Trophoblast cell (in vitro differentiated cells and primary cell): ENCODE results near the gene POLR1G.

Source experiments
- DNase-seq, 2 donors: peaks; one replicate each; pipeline ENCODE4 v3.0.0-alpha.2; 2016
- H2AFZ ChIP-seq: 2 replicates; pipeline ENCODE4 v1.6.1; 2013; ENCODE audit warnings: low read length, moderate library complexity, mild to moderate bottlenecking; ENCODE audit not compliant: insufficient read depth, poor library complexity
- H2AK5ac ChIP-seq: 2 replicates; pipeline ENCODE4 v1.6.1; 2013; ENCODE audit warnings: mild to moderate bottlenecking, low read length
- H2BK120ac ChIP-seq: 2 replicates; pipeline ENCODE4 v1.6.1; 2013; ENCODE audit warnings: low read length, mild to moderate bottlenecking, moderate library complexity; ENCODE audit not compliant: insufficient read depth, poor library complexity
- H2BK12ac ChIP-seq: 2 replicates; pipeline ENCODE4 v1.6.1; 2013; ENCODE audit warnings: mild to moderate bottlenecking, low read length, moderate library complexity
- H2BK5ac ChIP-seq: 2 replicates; pipeline ENCODE4 v1.6.1; 2013; ENCODE audit warnings: low read length, low read depth, moderate library complexity, mild to moderate bottlenecking; ENCODE audit not compliant: poor library complexity
- H3K14ac ChIP-seq: 2 replicates; pipeline ENCODE4 v1.6.1; 2013; ENCODE audit warnings: mild to moderate bottlenecking, low read length
- H3K18ac ChIP-seq: 2 replicates; pipeline ENCODE4 v1.6.1; 2013; ENCODE audit warnings: mild to moderate bottlenecking, low read length
- H3K23ac ChIP-seq: 2 replicates; pipeline ENCODE4 v1.6.1; 2013; ENCODE audit warnings: low read length
- H3K27ac ChIP-seq: 2 replicates; pipeline ENCODE4 v1.5.1; 2013; ENCODE audit warnings: low read depth, mild to moderate bottlenecking, inconsistent platforms, low read length, moderate library complexity
- H3K27me3 ChIP-seq: 2 replicates; pipeline ENCODE4 v1.6.1; 2013; ENCODE audit warnings: inconsistent platforms, mild to moderate bottlenecking, low read length, moderate library complexity; ENCODE audit not compliant: insufficient read depth
- H3K36me3 ChIP-seq, 2 experiments: 1 replicate in 1 of 2; 2 replicates in 1 of 2; pipeline ENCODE4 v1.6.1; 2013; ENCODE audit warnings: low read length in 2 of 2, mild to moderate bottlenecking in 2 of 2, moderate library complexity in 1 of 2; ENCODE audit not compliant: insufficient read depth in 2 of 2, control insufficient read depth in 1 of 2
- H3K4ac ChIP-seq: 2 replicates; pipeline ENCODE4 v1.6.1; 2013; ENCODE audit warnings: low read depth, mild to moderate bottlenecking, low read length, moderate library complexity
- H3K4me1 ChIP-seq, 2 experiments: 1 replicate in 1 of 2; 2 replicates in 1 of 2; pipeline ENCODE4 v1.6.1; 2013; ENCODE audit warnings: low read length in 2 of 2, mild to moderate bottlenecking in 2 of 2, moderate library complexity in 1 of 2; ENCODE audit not compliant: insufficient read depth in 2 of 2, control insufficient read depth in 1 of 2
- H3K4me2 ChIP-seq: 2 replicates; pipeline ENCODE4 v1.6.1; 2013; ENCODE audit warnings: inconsistent platforms, mild to moderate bottlenecking, low read length, moderate library complexity
- H3K4me3 ChIP-seq: 2 replicates; pipeline ENCODE4 v1.5.1; 2013; ENCODE audit warnings: mild to moderate bottlenecking, low read depth, low read length, inconsistent platforms
- H3K79me1 ChIP-seq: one replicate; pipeline ENCODE4 v1.6.1; 2013; ENCODE audit warnings: low read length
- H3K79me2 ChIP-seq: 2 replicates; pipeline ENCODE4 v1.6.1; 2013; ENCODE audit warnings: low read length, mild to moderate bottlenecking; ENCODE audit not compliant: control insufficient read depth, insufficient read depth, poor library complexity
- H3K9ac ChIP-seq: 2 replicates; pipeline ENCODE4 v1.6.1; 2013; ENCODE audit warnings: mild to moderate bottlenecking, low read length
- H3K9me3 ChIP-seq: 2 replicates; pipeline ENCODE4 v1.6.1; 2013; ENCODE audit warnings: low read depth, mild to moderate bottlenecking, control low read depth, inconsistent platforms, low read length; ENCODE audit not compliant: insufficient read depth
- H4K12ac ChIP-seq: 2 replicates; pipeline ENCODE4 v1.6.1; 2013; ENCODE audit warnings: low read depth, mild to moderate bottlenecking, low read length, moderate library complexity
- H4K8ac ChIP-seq: 2 replicates; pipeline ENCODE4 v1.6.1; 2013; ENCODE audit warnings: low read depth, mild to moderate bottlenecking, low read length, moderate library complexity
- H4K91ac ChIP-seq: one replicate; pipeline ENCODE4 v1.6.1; 2013; ENCODE audit warnings: low read depth, mild to moderate bottlenecking, low read length, moderate library complexity
- WGBS: extraction: QIAGEN DNeasy Blood & Tissue Kit; methylation state at CpG from one replicate; pipeline ENCODE4 v1.1.7; 2013; ENCODE audit warnings: missing lambda C conversion rate; ENCODE audit not compliant: insufficient read length, insufficient coverage; ENCODE audit errors: extremely low coverage; 5-methylcytosine and 5-hydroxymethylcytosine counted together

POLR1G gene

DNA sequence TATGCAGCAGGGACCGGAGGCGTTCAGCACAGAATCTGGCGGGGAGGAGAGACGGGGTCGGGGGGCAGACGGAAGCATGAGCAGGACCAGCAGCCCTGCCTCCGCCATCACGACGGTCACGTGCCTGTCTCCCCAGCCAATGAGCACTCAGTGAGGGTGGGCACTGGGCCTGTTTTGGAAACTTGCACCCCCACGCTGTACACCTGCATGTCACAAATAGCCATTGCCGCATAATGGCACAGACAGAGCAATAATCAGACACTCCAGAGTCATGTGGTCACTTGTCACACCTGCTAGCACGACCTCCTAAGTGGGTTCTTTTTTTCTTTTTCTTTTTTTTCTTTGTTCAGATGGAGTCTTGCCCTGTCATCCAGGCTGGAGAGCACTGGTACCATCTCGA lies 44.8 kb upstream of the POLR1G start:
- Histone ChIP-seq H2AFZ (no peak overlapping the region), H3K79me1 (no peaks in the 10 kb centered on the region), H2BK120ac (no peak overlapping the region), H3K4me3 (no peak overlapping the region), H3K14ac (no peak overlapping the region), H3K27ac (no peak overlapping the region), H3K18ac (no peak overlapping the region), H4K91ac (no peak overlapping the region), H3K9ac (no peak overlapping the region), H2AK5ac (no peak overlapping the region), H3K4ac (no peak overlapping the region), H3K9me3 (no peaks in the 10 kb centered on the region), H3K4me2 (no peak overlapping the region), H4K12ac (no peak overlapping the region), H3K4me1 (no peaks in the 10 kb centered on the region), H2BK5ac (no peak overlapping the region), H3K79me2 (no peaks in the 10 kb centered on the region), H4K8ac (no peak overlapping the region), H3K23ac (no peak overlapping the region), H3K36me3 (peaks cover 55 to 63% of the 10 kb centered on the region in 2 experiments), H3K27me3 (no peaks in the 10 kb centered on the region), H2BK12ac (no peak overlapping the region)
- WGBS, result no CpG with 5 or more reads among the region's 14 CpGs
- DNase-seq, result no peak

- Histone ChIP-seq H3K18ac (no peak overlapping the region), H3K36me3 (peaks cover 48 to 56% of the 10 kb centered on the region in 2 experiments), H3K27me3 (no peaks in the 10 kb centered on the region), H3K4me2 (no peak overlapping the region), H3K4me1 (no peaks in the 10 kb centered on the region), H2BK5ac (no peak overlapping the region), H3K79me2 (no peaks in the 10 kb centered on the region), H2AK5ac (no peak overlapping the region), H3K9ac (no peak overlapping the region), H3K4ac (no peak overlapping the region), H2BK120ac (no peak overlapping the region), H3K79me1 (no peaks in the 10 kb centered on the region), H4K8ac (no peak overlapping the region), H4K12ac (no peak overlapping the region), H3K27ac (no peak overlapping the region), H3K14ac (no peak overlapping the region), H3K23ac (no peak overlapping the region), H2BK12ac (no peak overlapping the region), H2AFZ (no peak overlapping the region), H3K4me3 (no peak overlapping the region), H4K91ac (no peak overlapping the region), H3K9me3 (no peaks in the 10 kb centered on the region)
- DNase-seq, result no peak
- no CpG with 5 or more reads among the region's 16 CpGs for WGBS
Observed at GRCh38 chr19:45362291-45362690, 44.2 kb upstream of the POLR1G start.

- no CpG with 5 or more reads among the region's 44 CpGs for WGBS
- DNase-seq, result no peak
- Histone ChIP-seq H3K14ac (no peak overlapping the region), H3K27ac (no peak overlapping the region), H3K4ac (no peak overlapping the region), H3K36me3 (peaks cover 46% of the 10 kb centered on the region in 2 experiments), H3K4me2 (no peak overlapping the region), H2BK120ac (no peak overlapping the region), H3K27me3 (no peaks in the 10 kb centered on the region), H4K12ac (no peak overlapping the region), H2AK5ac (no peak overlapping the region), H3K79me2 (no peaks in the 10 kb centered on the region), H4K8ac (no peak overlapping the region), H3K9me3 (no peaks in the 10 kb centered on the region), H2BK5ac (no peak overlapping the region), H2BK12ac (no peak overlapping the region), H4K91ac (no peak overlapping the region), H3K18ac (no peak overlapping the region), H3K4me3 (no peak overlapping the region), H3K79me1 (no peaks in the 10 kb centered on the region), H3K4me1 (peaks cover 2 to 3% of the 10 kb centered on the region in 2 experiments), H3K9ac (no peak overlapping the region), H2AFZ (no peak overlapping the region), H3K23ac (no peak overlapping the region)
Observed at GRCh38 chr19:45363861-45364459, 42.5 kb upstream of the POLR1G start.

- Histone ChIP-seq H3K36me3 (peaks cover 40% of the 10 kb centered on the region in 2 experiments), H2AK5ac (no peak overlapping the region), H3K4me1 (peaks cover 5% of the 10 kb centered on the region in 2 experiments), H3K23ac (no peak overlapping the region), H3K4me3 (no peak overlapping the region), H3K4ac (no peak overlapping the region), H3K4me2 (no peak overlapping the region), H3K27ac (no peak overlapping the region), H3K14ac (no peak overlapping the region), H4K91ac (no peak overlapping the region), H3K18ac (no peak overlapping the region), H3K9ac (no peak overlapping the region), H3K9me3 (no peaks in the 10 kb centered on the region), H2BK5ac (no peak overlapping the region), H2BK120ac (no peak overlapping the region), H3K79me2 (no peaks in the 10 kb centered on the region), H3K27me3 (no peaks in the 10 kb centered on the region), H2BK12ac (no peak overlapping the region), H4K12ac (no peak overlapping the region), H3K79me1 (no peaks in the 10 kb centered on the region), H2AFZ (no peak overlapping the region), H4K8ac (no peak overlapping the region)
- no peak for DNase-seq
- no CpG with 5 or more reads among the region's 12 CpGs for WGBS
Observed at GRCh38 chr19:45364696-45365095, 41.7 kb upstream of the POLR1G start.
